ENCODE data around the gene SHANK2. TPM values are rescaled to one million over a fixed set of nuclear protein-coding genes. Genes with fewer than 3 reads are reported as not detected.

The SHANK2 gene
- total RNA-seq, 1 experiment from 2014 or later: 0.71 TPM

DNA sequence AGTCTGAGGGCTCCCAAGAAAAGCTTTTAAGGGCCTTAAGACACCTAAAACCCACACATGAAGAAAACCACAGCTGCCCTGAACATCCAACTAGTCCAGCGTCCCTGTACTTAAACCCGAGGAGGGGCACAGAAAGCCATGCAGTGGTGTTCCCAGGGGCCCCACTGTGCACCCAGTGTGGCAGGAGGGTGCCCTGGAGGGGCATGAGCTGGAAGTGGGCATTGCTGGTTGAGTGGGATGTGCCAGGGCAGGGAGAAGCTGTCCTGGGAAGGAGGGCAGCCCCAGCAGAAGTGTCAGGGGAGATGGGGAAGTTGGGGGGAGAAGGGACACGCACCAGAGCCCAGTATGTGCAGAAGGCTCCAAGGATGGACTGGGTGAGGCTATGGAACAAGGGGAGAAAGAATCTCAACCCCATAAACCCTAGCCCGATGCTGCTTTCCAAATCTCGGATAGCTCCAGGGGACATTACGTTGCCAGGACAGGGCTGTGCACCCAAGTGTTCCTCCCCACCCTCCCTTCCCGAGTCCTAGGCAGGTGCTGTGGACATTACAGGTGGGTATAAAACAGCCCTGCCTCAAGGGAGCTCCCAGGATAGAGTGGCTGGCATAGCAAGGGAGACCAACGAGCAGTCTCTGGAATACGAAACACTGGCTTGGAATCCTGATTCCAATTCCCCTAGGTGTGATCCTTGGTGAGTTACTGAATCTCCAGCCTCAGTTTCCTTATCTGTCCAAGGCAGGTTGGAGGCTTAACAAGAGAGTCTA is 44.2 kb downstream of the SHANK2 start:
- intact Hi-C loops (cut with micrococcal nuclease; ENCODE audit: unreplicated experiment): no loop called here
- no TSS peak for BruUV-seq (replicated peaks)
- Histone ChIP-seq H3K4me3 (ENCODE audit: low read depth, low read length, poor library complexity, severe bottlenecking) (no peak overlapping the region), H3K4me1 (ENCODE audit: insufficient read depth, low read length, poor library complexity, severe bottlenecking) (no peaks in the 10 kb centered on the region), H3K27me3 (replicated peaks; ENCODE audit: insufficient read depth, low read depth, low read length, poor library complexity) (peaks cover 10% of the 10 kb centered on the region), H3K9me3 (ENCODE audit: low read depth, low read length, poor library complexity, severe bottlenecking) (no peaks in the 10 kb centered on the region), H3K27ac (ENCODE audit: low read depth, low read length, poor library complexity, severe bottlenecking) (no peak overlapping the region), H3K36me3 (ENCODE audit: insufficient read depth, low read length, poor library complexity, severe bottlenecking) (no peaks in the 10 kb centered on the region)
- ChIA-PET POLR2A (ENCODE audit: low non-redundant PET) (no interaction called here), CTCF (interaction anchor here (0.6 kb wide), 1 partner anchor 132 kb away, joined by 5 read pairs; no protein-coding TSS in a partner anchor)
- TF ChIP-seq, protein P1, sequence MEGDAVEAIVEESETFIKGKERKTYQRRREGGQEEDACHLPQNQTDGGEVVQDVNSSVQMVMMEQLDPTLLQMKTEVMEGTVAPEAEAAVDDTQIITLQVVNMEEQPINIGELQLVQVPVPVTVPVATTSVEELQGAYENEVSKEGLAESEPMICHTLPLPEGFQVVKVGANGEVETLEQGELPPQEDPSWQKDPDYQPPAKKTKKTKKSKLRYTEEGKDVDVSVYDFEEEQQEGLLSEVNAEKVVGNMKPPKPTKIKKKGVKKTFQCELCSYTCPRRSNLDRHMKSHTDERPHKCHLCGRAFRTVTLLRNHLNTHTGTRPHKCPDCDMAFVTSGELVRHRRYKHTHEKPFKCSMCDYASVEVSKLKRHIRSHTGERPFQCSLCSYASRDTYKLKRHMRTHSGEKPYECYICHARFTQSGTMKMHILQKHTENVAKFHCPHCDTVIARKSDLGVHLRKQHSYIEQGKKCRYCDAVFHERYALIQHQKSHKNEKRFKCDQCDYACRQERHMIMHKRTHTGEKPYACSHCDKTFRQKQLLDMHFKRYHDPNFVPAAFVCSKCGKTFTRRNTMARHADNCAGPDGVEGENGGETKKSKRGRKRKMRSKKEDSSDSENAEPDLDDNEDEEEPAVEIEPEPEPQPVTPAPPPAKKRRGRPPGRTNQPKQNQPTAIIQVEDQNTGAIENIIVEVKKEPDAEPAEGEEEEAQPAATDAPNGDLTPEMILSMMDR (conservative IDR thresholded peaks at IDR 0.05; ENCODE audit: low read depth, low read length): no peak
- TF ChIP-seq EZH2 (IDR thresholded peaks at IDR 0.05; ENCODE audit: borderline replicate concordance, low read depth, low read length, poor library complexity, severe bottlenecking): no peak
- DNase-seq (ENCODE audit: low spot score): no peak

DNA sequence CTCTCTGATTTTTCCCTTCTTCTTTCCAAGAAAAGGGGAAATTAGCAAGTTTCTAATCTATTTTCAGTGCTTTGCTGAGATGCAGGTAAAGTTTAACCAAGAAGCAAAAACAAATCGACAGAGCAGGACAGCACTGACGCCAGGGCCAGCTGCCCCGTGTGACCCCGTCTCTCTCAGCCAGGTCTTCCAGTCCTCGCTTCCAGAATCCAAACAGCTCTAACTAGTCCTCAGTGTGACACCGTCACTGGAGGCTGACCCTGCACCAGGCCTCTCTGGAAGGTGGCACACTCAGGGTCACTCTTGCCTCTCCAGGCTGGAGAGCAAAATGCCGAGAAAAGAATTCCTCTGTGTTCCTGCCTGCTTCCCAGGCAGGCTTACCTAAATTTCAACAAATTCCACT is 44.8 kb downstream of the SHANK2 start:
- DNase-seq (ENCODE audit: low spot score): no peak
- Histone ChIP-seq H3K4me3 (ENCODE audit: low read depth, low read length, poor library complexity, severe bottlenecking) (no peak overlapping the region), H3K4me1 (ENCODE audit: insufficient read depth, low read length, poor library complexity, severe bottlenecking) (no peaks in the 10 kb centered on the region), H3K27ac (ENCODE audit: low read depth, low read length, poor library complexity, severe bottlenecking) (no peak overlapping the region), H3K9me3 (ENCODE audit: low read depth, low read length, poor library complexity, severe bottlenecking) (no peaks in the 10 kb centered on the region), H3K27me3 (replicated peaks; ENCODE audit: insufficient read depth, low read depth, low read length, poor library complexity) (peaks cover 9% of the 10 kb centered on the region), H3K36me3 (ENCODE audit: insufficient read depth, low read length, poor library complexity, severe bottlenecking) (no peaks in the 10 kb centered on the region)
- intact Hi-C loops (cut with micrococcal nuclease; ENCODE audit: unreplicated experiment): no loop called here
- ChIA-PET POLR2A (ENCODE audit: low non-redundant PET) (no interaction called here), CTCF (no interaction called here)
- TF ChIP-seq EZH2 (IDR thresholded peaks at IDR 0.05; ENCODE audit: borderline replicate concordance, low read depth, low read length, poor library complexity, severe bottlenecking): no peak
- TF ChIP-seq, protein P1 (conservative IDR thresholded peaks at IDR 0.05; ENCODE audit: low read depth, low read length): no peak
- no TSS peak for BruUV-seq (replicated peaks)

DNA sequence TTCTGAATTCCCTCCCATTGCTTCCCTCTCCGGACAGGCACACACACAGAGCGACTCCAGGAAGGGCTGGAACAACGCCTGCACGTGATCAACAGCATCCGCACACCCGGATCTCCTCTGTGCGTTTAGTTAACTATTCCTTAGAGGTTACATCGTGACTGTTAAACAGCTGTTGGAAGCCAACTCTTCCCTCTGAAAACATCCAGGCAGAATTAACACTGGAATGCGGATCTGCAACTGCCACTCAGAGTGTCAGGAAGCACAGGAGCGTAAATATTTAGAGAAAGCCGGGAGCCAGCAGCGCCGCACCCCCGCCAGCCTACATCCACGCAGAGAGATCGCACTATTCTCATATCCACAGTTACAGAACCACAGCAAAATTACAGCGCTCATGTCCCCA is 46.2 kb downstream of the SHANK2 start:
- POLR2A ChIA-PET (ENCODE audit: low non-redundant PET): no interaction called here
- DNase-seq (ENCODE audit: low spot score): no peak
- Histone ChIP-seq H3K4me3 (ENCODE audit: low read depth, low read length, poor library complexity, severe bottlenecking) (no peak overlapping the region), H3K27me3 (replicated peaks; ENCODE audit: insufficient read depth, low read depth, low read length, poor library complexity) (no peaks in the 10 kb centered on the region), H3K4me1 (ENCODE audit: insufficient read depth, low read length, poor library complexity, severe bottlenecking) (no peaks in the 10 kb centered on the region), H3K36me3 (ENCODE audit: insufficient read depth, low read length, poor library complexity, severe bottlenecking) (no peaks in the 10 kb centered on the region), H3K9me3 (ENCODE audit: low read depth, low read length, poor library complexity, severe bottlenecking) (no peaks in the 10 kb centered on the region), H3K27ac (ENCODE audit: low read depth, low read length, poor library complexity, severe bottlenecking) (no peak overlapping the region)
- TF ChIP-seq EZH2 (IDR thresholded peaks at IDR 0.05; ENCODE audit: borderline replicate concordance, low read depth, low read length, poor library complexity, severe bottlenecking): no peak
- TF ChIP-seq, protein P1 (conservative IDR thresholded peaks at IDR 0.05; ENCODE audit: low read depth, low read length): no peak
- no TSS peak for BruUV-seq (replicated peaks)
- intact Hi-C loops (cut with micrococcal nuclease; ENCODE audit: unreplicated experiment): no loop called here
- CTCF ChIA-PET: interaction anchor here (0.5 kb wide), 1 partner anchor 12 kb away, joined by 6 read pairs; no protein-coding TSS in a partner anchor
